Smooth muscle cell of the umbilical artery (primary cell): ENCODE data around the gene NFIA. TPM values are rescaled to one million over a fixed set of nuclear protein-coding genes. Genes with fewer than 3 reads are reported as not detected.

Experiments
- total RNA-seq: library from RNA; depleted of rRNA; stranded (reverse); fragments of >200 nt; gene quantifications from 2 replicates; pipeline ENCODE4 v1.2.3, GENCODE V29; 2014

Gene NFIA
- 2.7 and 4.2 TPM in 2 replicates for total RNA-seq

DNA sequence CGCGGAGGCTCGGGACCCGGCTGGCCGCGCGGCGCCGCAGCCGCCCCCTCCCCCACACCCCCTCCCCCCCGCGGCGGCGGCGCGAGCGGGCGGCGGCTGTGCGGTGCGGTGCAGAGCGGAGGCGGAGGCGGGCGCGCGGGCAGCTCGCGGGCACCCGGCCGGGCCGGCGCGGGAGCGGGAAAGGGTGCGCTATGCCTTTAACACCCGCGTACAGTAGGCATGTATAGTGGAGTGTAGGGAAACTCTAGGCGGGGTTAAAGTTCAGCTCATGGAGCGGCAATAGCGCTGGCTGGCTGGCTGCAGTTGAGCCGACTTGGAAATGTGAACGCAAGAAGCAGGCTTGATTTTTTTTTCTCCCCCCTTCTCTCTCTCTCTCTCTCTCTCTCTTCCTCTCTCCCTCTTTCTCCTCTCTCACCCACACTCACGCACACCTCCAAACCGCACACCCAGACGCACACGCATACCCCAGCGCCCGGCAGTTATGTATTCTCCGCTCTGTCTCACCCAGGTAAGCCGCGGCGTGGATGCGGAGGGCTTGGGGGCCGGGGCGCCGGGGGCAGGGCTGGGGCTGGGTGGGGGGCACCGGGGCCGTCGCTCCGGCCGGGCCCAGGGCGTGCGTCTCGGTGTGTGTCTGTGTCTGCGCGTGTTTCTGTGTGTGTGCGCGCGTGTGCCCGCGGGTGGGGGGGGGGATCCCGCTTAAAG is at the start of gene NFIA:
Gene NFIA, plus strand, starts transcription at position 251 of the 702 bp plus-strand sequence.

